ENCODE results near the gene CCDC33. TPM values are rescaled to one million over a fixed set of nuclear protein-coding genes. Genes with fewer than 3 reads are reported as not detected.

The CCDC33 gene
- total RNA-seq, 1 donor from 2014 or later: 0.41 TPM

DNA sequence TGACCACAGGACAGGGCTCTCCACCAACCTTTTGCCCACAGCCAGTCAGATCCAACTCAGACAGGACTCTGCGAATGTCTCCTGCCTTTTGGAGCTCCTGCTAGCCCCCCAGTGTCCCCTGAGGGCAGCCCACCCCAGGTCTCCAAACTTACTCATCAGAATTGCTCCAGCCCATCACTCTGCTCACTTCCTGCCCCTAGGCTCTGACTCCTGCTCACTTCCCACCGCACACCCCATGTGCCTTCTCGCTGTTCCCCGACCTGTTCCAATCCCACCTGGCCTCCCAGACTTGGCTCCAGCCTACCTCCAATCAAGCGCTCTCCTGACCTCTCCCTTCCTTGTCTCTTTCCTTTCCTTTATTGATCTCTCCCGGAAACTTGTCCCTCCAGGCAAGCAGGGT, 27.6 kb upstream of the CCDC33 start:
- DNase-seq (ENCODE audit: low spot score in 2 of 2): no peak
- no peak for FAIRE-seq

DNA sequence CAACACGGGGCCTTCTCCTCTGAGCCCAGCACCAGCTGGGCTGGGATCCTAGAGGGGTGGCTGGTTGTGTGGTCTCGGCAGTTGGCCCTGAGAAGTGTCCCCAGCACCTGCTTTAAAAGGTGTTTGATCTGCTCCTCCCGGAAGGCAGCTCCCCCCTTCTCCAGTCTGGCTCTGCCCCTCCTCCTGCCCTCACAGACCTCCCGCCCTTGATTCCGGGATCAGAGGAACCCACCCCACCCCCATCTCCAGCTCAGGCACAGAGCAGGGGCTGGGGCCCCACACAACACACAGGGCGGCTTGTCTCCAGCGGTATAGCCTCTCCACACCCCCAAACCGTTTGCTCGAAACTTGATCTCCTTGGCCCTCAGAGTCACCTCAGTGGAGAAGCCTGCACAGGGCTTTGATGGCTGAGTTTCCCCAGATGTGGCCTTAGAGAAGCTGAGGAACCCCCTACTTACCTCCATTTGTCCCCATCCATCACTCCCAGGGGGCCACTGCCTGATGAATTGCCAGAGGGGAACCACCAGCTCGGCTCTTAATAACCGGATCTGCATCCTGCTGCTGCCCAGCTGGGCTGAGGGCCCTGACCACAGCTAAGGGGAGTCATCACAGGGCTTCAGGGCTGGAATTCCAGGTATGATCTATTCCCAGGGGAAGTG, 27.1 kb upstream of the CCDC33 start:
- FAIRE-seq (no peak), DNase-seq (ENCODE audit: low spot score in 2 of 2) (no peak)

DNA sequence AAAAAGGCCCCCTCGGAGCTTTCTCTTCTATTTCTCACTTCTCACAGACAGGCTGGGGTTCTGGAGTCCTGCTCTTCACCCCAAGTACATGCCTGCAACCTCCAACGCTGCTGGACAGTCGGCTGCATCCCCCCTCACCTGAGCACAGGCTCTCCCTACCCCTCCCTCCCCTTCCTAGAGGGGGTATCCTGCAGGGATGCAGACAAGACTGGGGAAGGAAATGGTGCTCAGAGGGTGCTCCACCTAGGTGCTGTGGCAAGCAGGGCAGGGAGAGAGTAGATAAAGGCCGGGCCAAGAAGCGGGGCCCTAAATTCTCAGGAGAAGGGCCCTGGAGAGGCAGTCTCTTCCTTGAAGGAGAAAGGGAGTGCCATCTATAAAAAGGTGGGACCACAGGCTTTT, 26.6 kb upstream of the CCDC33 start:
- no peak for DNase-seq (ENCODE audit: low spot score in 2 of 2)
- no peak for FAIRE-seq

DNA sequence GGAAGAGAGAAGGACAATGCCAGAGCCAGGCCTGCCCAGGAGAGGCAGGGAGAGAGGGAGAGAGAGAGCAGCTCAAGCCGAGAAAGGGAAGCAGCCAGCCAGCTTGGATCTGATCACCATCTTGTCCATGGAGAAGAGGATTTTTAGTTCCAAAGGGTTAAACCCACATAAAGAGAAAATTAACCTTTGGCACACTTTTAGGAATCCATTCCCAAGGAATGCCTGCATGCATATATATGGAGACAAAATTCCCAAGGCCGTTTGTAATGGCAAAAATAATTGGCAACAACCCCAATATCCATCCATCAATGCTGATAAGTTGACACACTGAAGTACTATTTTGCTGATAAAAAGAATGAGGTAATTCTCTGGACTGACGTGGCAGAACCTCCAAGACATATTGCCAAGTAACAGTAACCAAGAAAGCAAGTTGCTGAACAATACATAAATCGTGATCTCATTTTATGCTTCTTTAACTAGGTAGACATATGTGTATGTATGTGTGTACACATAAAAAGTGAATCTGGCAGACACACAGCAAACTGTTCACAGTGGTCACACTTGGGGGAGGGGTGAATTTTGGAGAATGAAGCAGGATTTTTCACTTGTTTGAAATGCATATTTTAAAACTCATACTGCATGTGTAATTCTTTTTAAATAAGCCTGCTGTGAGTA, 26.0 kb upstream of the CCDC33 start:
- DNase-seq (ENCODE audit: low spot score in 2 of 2) (no peak), FAIRE-seq (no peak)

DNA sequence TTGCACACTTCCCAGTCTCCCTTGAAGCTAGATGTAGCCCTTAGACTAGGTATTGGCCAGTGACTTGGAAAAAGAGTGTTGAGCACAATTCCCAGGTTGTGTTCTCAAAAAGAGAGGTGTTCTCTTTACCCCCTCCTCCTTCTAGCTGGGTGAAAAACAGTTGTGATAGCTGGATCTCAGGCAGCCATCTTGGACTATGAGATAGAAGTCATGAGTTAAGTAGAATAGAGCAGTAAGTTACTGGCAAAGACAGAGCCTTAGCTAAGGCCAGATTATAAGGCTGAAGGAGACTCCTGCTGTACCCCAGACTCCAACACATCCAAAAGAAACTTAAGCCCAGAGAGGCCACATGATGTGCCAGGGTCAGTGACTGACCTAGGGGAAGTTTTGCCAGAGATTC, 25.4 kb upstream of the CCDC33 start:
- no peak for DNase-seq (ENCODE audit: low spot score in 2 of 2)
- FAIRE-seq: no peak

DNA sequence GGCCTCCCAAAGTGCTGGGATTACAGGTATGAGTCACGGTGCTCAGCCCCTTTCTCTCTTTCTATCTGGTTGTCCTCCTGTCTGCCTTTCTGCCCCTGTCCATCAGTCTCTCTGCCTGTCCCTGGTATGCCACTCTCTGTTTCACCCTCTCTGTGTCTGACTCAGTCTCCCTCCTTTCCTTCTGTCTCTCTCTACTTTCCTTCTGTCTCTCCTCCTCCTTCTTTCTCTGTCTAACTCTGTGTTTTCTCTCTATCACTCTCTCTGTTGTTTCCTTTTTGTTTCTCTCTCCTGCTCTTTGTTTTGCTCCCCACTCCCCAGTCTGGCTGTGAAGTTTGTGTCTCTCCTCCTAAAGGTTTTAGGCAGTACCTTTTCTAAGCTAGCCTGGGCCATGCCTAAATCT, 24.5 kb upstream of the CCDC33 start:
- FAIRE-seq (no peak), DNase-seq (ENCODE audit: low spot score in 2 of 2) (no peak)

DNA sequence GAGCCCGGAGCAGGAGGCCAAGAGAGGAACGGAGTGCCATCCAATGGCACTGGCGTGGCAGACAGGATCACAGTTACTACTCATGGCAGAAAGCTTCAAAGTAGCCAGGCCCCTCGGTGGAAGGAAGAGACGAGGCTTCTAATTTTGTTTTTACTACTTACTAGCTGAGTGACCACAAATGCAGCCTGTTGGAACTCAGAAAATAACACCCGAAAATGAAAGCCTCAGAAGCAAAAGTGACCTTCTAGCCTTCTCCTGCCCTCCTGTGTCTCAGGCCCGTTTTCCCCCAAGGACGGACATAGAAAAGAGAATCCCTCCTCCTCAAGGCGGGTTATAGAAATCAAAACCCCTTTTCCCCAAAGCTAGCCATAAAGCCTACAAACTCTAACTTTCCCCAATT, 23.6 kb upstream of the CCDC33 start:
- no peak for FAIRE-seq

DNA sequence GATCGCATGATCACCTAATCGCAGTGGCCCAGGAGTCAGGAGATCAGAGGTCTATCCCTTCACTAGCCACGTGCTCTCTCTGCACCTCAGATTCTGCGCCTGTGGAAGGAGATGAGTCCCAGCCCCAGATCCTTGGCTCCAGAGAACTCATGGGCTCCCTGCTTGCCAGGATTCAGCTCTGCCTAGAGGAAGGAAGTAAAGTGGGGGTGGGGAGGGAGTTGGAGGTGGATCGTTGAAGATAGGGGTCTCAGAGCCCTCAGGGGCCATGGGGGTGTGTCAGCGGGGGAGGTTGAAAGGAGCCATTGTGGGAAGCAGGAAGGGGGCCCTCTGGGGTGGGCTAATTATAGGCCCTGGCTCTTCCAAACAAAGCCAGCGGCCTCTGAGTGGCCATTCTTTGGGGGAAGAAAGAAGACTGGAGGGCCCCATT, 22.3 kb upstream of the CCDC33 start:
- no peak for FAIRE-seq
- no peak for DNase-seq (ENCODE audit: low spot score in 2 of 2)

More for the DNA sequence above, 23.6 kb upstream of the CCDC33 start:
- DNase-seq (ENCODE audit: low spot score in 2 of 2): no peak

DNA sequence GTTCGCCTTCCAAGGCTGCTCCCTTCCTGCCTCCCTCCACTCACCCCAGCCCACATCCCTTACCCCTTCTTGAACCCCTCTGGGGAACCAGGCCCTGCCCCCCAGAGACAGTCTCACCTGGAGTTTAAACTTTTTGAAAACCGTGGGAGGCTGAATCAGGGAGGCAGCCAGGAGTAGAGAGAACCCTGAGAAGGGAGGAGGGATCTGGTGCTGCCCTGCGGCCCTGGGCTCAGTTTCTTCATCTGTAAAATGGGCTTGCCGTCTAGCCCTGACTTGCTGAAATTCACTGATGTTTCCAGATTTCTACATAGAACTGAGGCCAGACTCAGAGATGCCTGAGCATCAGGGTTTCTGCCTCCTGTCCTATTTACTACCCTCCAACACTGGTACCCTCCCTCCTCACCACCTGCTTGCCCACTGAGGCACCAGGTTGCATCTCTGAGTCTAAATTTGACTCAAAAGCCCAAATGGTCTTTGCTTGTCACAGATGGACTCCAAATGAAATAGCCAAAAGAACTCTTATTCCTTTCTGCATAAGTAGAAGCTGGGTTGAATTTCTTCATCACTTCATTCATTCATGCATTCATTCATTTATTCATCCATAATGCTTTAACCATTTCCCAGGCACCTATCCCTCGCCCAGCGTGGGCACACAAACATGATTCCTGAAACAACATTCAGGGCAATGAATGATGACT, 21.7 kb upstream of the CCDC33 start:
- DNase-seq (ENCODE audit: low spot score in 2 of 2) (no peak), FAIRE-seq (no peak)

DNA sequence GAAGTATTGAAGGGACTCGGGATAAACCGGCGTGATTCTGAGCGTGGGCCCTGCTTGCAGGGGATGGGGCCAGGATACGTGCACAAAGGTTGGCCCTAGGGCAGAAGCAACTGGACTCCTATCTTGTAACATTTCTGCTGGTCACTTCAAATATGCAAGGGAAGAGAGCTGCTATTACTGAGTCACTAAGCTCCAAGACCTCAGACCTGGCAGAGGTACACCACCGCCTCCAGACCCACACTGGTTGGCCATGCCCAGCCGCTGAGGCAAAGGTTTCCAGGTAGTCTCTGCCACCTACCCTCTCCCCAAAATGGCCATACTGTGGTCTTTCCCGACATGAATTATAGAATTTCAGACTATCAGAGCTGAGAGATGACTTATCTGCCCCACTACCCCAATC, 20.2 kb upstream of the CCDC33 start:
- FAIRE-seq: no peak
- DNase-seq (ENCODE audit: low spot score in 2 of 2): no peak

DNA sequence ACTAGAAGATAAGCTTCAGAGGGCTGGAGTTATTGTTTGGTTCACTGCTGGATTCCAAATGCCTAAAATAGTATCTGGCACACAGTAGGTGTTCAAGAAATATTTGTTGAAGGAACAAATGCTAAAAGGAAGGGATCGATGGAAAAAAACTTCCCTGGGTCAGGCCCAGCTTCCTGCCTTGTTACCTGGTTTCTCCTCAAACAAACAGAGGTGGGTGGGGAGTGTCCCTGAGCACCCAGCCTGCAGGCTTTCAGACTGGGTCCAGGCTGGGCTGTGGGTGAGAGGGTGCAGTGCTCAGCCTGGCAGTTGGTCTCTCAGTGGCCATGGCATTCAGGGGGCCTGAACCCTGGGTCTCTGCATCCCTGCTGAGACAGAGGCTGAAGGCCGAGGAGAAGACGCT, 19.2 kb upstream of the CCDC33 start:
- DNase-seq (ENCODE audit: low spot score in 2 of 2) (no peak), FAIRE-seq (no peak)

DNA sequence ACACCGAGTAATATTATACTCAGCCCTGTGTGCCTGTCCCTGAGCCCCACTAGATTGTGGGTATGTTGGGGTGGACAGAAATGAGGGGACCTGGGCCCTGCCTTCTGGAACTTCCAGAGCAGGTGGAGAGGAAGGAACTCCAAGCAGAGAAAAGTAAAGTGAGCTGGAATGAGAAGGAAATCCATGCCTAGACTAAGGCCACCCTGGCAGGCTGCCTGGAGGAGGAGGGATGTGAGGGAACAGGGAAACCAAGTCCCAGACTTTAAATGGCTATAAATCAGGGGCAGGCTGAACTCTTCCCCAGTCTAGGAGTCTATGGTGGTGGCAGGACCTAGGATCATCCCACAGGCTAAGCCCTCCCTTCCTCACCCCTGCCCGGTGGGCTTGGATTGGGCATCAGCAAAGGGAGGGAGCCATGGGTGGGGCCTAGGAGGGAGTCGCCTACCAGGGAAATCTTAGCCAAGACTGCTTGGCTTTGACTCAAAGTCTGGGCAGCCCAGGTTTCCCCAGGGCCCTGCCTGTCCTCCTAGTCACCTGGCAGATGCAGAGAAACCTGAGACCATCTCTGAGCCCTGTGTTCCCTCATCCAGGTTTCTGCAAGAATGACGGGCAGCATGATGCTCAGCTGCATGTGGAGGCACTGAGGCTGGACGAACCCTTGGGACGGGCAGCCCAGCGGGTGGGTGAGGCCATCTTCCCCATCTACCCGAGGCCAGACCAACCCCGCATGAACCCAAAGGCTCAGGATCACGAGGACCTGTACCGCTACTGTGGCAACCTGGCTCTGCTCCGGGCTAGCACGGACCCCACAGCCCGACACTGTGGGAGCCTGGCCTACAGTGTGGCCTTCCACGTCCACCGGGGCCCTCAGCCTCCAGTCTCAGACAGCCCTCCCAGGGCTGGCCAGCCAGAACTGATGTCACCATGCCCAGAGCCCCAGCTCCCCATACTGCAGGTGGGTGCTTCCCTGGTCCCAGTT, 17.9 kb upstream of the CCDC33 start:
- DNase-seq (ENCODE audit: low spot score in 2 of 2) (no peak), FAIRE-seq (no peak)

DNA sequence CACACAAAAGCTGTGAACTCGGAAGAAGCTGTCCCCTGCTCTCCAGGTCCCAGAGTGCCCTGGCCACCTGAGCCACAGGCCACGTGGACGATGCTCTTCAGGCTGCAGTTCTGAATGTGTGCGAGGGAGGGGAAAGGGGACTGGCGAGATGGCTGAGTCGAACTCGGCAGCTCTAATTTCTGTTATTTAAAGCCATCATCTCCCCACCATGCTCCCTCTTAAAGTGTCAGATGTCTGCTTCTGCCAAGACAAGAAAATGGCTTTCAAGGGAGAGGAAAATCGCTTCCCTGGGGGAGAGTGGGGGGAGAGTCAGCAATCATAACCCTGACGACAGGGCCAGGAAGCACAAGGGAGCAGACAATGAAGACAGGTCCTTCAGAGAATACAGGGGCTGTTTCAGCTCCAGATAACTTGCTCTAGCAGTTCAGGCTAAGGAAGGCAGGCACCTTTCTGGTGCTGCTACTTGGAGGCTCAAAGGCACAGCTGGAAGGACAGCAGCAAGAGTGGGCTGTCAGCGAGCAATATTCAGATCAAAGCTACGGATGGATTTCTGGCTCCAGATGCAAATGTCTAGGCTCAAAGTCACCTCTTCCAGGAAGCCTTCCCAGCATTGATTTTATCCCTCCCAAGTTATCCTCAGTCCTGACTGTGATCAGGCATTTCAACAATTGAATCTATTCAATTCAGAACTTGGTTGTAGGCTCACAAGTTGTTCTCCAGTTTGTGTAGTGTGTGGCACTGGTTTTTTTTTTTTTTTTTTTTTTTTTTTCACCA, 15.5 kb upstream of the CCDC33 start:
- no peak for FAIRE-seq
- no peak for DNase-seq (ENCODE audit: low spot score in 2 of 2)

DNA sequence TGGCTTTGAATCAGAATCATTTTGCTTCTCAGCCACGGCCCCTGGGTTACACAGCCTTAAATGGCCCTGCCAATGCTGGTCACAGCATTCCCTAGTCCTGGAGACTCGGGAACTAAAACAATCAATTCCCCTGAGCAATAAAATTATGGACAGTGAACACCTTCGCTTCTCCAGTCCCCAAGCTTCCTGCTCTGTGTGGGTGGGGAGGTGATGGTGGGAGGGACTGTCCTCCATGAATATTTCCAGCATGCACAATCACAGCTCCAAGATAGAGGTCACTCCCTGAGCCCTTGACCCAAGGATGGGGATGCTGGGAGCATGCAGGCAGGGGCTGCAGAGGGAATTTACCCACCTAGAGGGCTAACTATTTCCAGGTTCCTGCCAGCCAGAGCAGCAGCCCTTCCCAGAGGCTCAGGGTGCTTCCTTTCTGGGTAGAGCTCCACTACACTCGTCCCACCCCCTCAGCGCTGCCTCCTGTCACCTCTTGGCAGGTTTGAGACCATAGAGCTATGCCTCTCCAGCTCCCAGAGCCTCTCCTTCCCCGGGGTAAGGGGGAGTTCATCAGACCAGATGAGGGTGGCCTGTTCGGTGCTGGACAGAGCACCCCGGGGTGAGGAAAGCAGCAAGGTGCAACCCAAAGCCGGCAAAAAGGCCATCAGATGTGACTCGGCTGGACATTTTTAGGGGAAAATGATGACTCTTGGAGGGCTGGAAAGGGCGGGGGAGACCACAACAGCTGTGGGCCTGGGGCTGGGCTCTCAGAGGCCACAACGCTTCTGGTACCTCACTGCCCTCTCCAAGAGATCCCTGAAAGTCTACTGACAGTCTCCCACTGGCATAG, 14.5 kb upstream of the CCDC33 start:
- DNase-seq (ENCODE audit: low spot score in 2 of 2) (no peak), FAIRE-seq (no peak)

DNA sequence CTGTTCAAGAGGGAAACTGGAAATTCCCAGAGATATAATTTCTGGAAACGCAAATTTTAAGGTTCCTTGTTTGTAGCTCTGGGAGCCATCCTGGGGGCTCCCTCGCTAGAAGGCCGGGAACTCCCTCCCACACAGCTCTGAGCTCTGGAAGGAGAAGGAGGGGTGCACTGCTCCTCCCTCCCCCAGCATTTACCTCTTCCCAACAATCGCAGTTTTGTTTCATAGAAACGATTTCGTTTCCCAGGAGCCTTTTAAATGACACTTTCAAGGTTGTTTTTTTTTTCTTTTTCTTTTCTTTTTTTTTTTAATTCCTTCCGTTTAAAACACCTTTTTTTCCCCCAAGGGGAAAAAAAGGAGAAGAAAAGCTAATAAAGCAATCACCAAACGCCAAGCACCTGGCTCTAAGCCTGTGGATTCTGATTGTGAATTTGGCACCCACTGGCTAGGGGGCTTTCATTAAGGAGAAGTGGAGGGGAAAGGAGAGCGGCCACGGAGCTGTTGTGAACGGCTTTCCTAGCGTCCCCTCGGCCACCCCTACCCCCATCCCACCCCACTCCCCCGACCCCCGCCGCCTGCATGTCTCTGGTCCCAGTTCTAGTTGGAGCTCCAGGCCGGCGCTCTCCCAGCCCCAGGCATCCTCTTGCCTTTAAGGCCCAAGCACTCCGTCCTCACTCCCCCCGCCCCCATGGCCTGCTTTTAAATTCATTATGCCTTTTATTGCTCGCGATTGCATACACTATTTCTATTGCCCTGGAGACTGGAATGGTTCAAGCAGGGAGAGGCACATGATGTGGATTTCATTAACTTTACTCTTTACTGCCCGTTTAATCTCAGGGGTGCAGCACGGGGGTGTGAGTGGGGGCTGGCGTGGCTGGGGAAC, 13.6 kb upstream of the CCDC33 start:
- FAIRE-seq: no peak
- DNase-seq (ENCODE audit: low spot score in 2 of 2): no peak

DNA sequence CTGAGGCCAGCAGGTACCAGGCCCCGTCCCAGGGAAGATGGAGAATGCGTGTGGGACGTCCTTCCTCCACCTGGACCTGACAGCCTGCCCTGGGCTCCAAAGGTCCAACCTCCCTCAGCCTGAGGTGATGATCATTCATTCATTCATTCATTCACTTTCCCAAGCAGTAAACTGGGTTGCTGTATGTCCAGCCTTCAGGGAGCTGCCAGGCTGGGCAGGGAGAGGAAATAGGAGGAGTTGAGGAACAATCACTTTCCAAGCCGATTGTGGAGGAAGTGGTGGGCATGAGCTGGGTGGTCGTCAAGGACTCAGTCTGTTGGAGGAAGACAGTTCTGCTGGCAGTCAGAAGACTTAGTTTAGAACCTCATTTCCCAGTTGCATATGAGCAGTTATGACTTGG, 10.2 kb upstream of the CCDC33 start:
- no peak for FAIRE-seq

DNA sequence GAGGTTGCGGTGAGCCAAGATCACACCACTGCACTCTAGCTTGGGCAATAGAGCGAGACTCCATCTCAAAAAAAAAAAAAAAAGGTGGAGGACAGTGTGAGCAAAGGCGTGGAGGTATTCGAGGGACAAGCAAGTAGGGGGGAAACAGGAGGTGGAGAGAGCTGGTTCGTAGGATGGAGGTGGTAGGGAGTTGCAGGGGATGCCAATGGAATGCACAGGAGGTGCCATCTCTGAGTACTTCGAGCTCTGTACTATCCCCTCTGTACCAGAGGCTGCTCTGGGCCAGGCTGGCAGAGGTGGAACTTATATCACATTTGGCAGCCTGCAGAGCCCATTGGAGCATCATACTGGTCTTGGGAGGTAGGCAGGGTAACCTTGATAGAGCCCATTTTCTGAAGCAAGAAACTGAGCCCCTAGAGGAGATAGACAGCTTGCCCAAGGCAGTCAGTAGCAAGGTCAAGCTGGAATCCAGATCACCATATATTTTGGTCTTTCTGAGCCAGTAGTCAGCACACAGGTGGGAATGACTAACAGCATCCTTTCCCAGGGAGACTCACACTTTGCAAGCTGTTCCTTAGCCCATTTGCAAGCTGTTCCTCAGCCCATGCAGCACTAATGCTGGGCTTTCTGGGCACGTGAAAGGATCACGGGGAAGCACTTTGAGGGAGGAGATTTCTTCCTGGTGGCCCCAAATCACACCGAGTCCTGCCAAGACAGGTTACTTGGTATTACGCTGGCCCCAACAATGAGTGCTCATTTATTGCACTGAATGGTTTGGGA, 9.2 kb upstream of the CCDC33 start:
- FAIRE-seq: no peak
- no peak for DNase-seq (ENCODE audit: low spot score in 2 of 2)

More for the DNA sequence above, 10.2 kb upstream of the CCDC33 start:
- no peak for DNase-seq (ENCODE audit: low spot score in 2 of 2)

Data from frontal cortex (tissue), 4 donors.